HUES48 (cell line): ENCODE data around the gene UBE2N.

Experiments
- H3K27ac ChIP-seq: one replicate; pipeline ENCODE4 v1.7.0; 2013; ENCODE audit warnings: low read depth, low read length, inconsistent platforms
- H3K27me3 ChIP-seq: 2 replicates; pipeline ENCODE4 v1.6.1; 2013; ENCODE audit warnings: mild to moderate bottlenecking, low read length; ENCODE audit not compliant: control insufficient read depth, insufficient read depth
- H3K36me3 ChIP-seq: 2 replicates; pipeline ENCODE4 v1.6.1; 2013; ENCODE audit warnings: low read length; ENCODE audit not compliant: control insufficient read depth, insufficient read depth
- H3K4me1 ChIP-seq: 2 replicates; pipeline ENCODE4 v1.6.1; 2013; ENCODE audit warnings: mild to moderate bottlenecking, low read length; ENCODE audit not compliant: control insufficient read depth, insufficient read depth
- H3K4me3 ChIP-seq: 2 replicates; pipeline ENCODE4 v1.5.1; 2013; ENCODE audit warnings: mild to moderate bottlenecking, low read depth, low read length
- H3K9ac ChIP-seq: 2 replicates; pipeline ENCODE4 v1.6.1; 2013; ENCODE audit warnings: mild to moderate bottlenecking, low read depth, low read length, moderate library complexity
- H3K9me3 ChIP-seq: 2 replicates; pipeline ENCODE4 v1.6.1; 2013; ENCODE audit warnings: low read length; ENCODE audit not compliant: control insufficient read depth, insufficient read depth

UBE2N gene

GRCh38 chr12:93377252-93378195 is 64.2 kb downstream of the UBE2N start, which contains the start of gene NUDT4:
NUDT4 (plus strand) TSS chr12:93377925; CDS start chr12:93378323, 398 bp downstream.
- H3K9me3 ChIP-seq: no peaks in the 10 kb centered on the region
- peak within 1 kb of the TSS; percentile 85 for H3K4me3 ChIP-seq
- H3K27me3 ChIP-seq: no peaks in the 10 kb centered on the region
- peak within 1 kb of the TSS; percentile 50 for H3K27ac ChIP-seq
- H3K36me3 ChIP-seq: no peaks in the 10 kb centered on the region
- H3K4me1 ChIP-seq: peaks cover 50% of the 10 kb centered on the region
- peak within 1 kb of the TSS; percentile 72 for H3K9ac ChIP-seq

- Histone ChIP-seq H3K4me3 (peak overlapping the region; percentile 71), H3K9me3 (no peaks in the 10 kb centered on the region), H3K9ac (no peak overlapping the region), H3K27me3 (no peaks in the 10 kb centered on the region), H3K36me3 (no peaks in the 10 kb centered on the region), H3K4me1 (peaks cover 49% of the 10 kb centered on the region), H3K27ac (peak overlapping the region; percentile 50)
Measured at GRCh38 chr12:93376436-93377251, 65.1 kb downstream of the UBE2N start.

- no peaks in the 10 kb centered on the region for H3K36me3 ChIP-seq
- H3K27ac ChIP-seq: no peak overlapping the region
- H3K27me3 ChIP-seq: no peaks in the 10 kb centered on the region
- peaks cover 41% of the 10 kb centered on the region for H3K4me1 ChIP-seq
- no peak overlapping the region for H3K4me3 ChIP-seq
- no peaks in the 10 kb centered on the region for H3K9me3 ChIP-seq
- no peak overlapping the region for H3K9ac ChIP-seq
Measured at GRCh38 chr12:93375906-93376305, 65.8 kb downstream of the UBE2N start.

- peak overlapping the region; percentile 5; the same call in 1 of the 2 replicates for H3K9ac ChIP-seq
- H3K4me1 ChIP-seq: peaks cover 42% of the 10 kb centered on the region
- no peaks in the 10 kb centered on the region for H3K36me3 ChIP-seq
- H3K9me3 ChIP-seq: no peaks in the 10 kb centered on the region
- H3K27ac ChIP-seq: peak overlapping the region; percentile 23
- no peaks in the 10 kb centered on the region for H3K27me3 ChIP-seq
- no peak overlapping the region for H3K4me3 ChIP-seq
Measured at GRCh38 chr12:93373961-93374656, 67.6 kb downstream of the UBE2N start.

GRCh38 chr12:93370947-93371346 is 70.8 kb downstream of the UBE2N start:
- Histone ChIP-seq H3K4me1 (peaks cover 31% of the 10 kb centered on the region), H3K36me3 (no peaks in the 10 kb centered on the region), H3K27me3 (no peaks in the 10 kb centered on the region), H3K9me3 (no peaks in the 10 kb centered on the region), H3K4me3 (no peak overlapping the region), H3K27ac (no peak overlapping the region), H3K9ac (no peak overlapping the region)

GRCh38 chr12:93369505-93369904 is 72.2 kb downstream of the UBE2N start:
- Histone ChIP-seq H3K4me3 (no peak overlapping the region), H3K4me1 (peaks cover 26% of the 10 kb centered on the region), H3K9ac (no peak overlapping the region), H3K36me3 (no peaks in the 10 kb centered on the region), H3K27me3 (no peaks in the 10 kb centered on the region), H3K9me3 (no peaks in the 10 kb centered on the region), H3K27ac (no peak overlapping the region)

- peaks cover 19% of the 10 kb centered on the region for H3K4me1 ChIP-seq
- no peaks in the 10 kb centered on the region for H3K36me3 ChIP-seq
- H3K4me3 ChIP-seq: peak overlapping the region; percentile 29; the same call in 1 of the 2 replicates
- H3K27me3 ChIP-seq: no peaks in the 10 kb centered on the region
- H3K9ac ChIP-seq: no peak overlapping the region
- no peak overlapping the region for H3K27ac ChIP-seq
- no peaks in the 10 kb centered on the region for H3K9me3 ChIP-seq
Measured at GRCh38 chr12:93368766-93369165, 73.0 kb downstream of the UBE2N start.

GRCh38 chr12:93366422-93366821 is 75.3 kb downstream of the UBE2N start:
- Histone ChIP-seq H3K9me3 (no peaks in the 10 kb centered on the region), H3K36me3 (no peaks in the 10 kb centered on the region), H3K27ac (no peak overlapping the region), H3K4me3 (no peak overlapping the region), H3K4me1 (peaks cover 11% of the 10 kb centered on the region), H3K9ac (no peak overlapping the region), H3K27me3 (no peaks in the 10 kb centered on the region)

GRCh38 chr12:93365616-93366405 is 75.9 kb downstream of the UBE2N start:
- Histone ChIP-seq H3K36me3 (no peaks in the 10 kb centered on the region), H3K9me3 (no peaks in the 10 kb centered on the region), H3K27me3 (no peaks in the 10 kb centered on the region), H3K9ac (no peak overlapping the region), H3K27ac (no peak overlapping the region), H3K4me1 (peaks cover 10% of the 10 kb centered on the region), H3K4me3 (no peak overlapping the region)

GRCh38 chr12:93363841-93364297 is 77.9 kb downstream of the UBE2N start:
- Histone ChIP-seq H3K36me3 (no peaks in the 10 kb centered on the region), H3K27me3 (no peaks in the 10 kb centered on the region), H3K27ac (no peak overlapping the region), H3K9ac (no peak overlapping the region), H3K9me3 (no peaks in the 10 kb centered on the region), H3K4me3 (no peak overlapping the region), H3K4me1 (no peaks in the 10 kb centered on the region)
